SK-N-SH treated with all-trans-retinoic acid at 6 μM for 48 hours (cell line): ENCODE measurements around the gene TDRD9.

Source experiments
- ATAC-seq: fragments of 200-7000 bp; cut with Tn5 transposase; 3 replicates; pipeline ENCODE4 v1.9.1; 2020; ENCODE audit warnings: mild to moderate bottlenecking, moderate library complexity
- ARNTL ChIP-seq: fragments of 450-650 bp; formaldehyde crosslinking; IDR thresholded peaks from 2 replicates; pipeline ENCODE4 v1.5.0; 2020; ENCODE audit warnings: low read depth, mild to moderate bottlenecking, moderate library complexity, borderline replicate concordance
- BACH2 ChIP-seq: fragments of 250-450 bp; sonication (Bioruptor Pico); IDR thresholded peaks from 2 replicates; pipeline ENCODE4 v1.9.0; 2021; ENCODE audit warnings: mild to moderate bottlenecking, borderline replicate concordance
- CREB5 ChIP-seq: fragments of 250-450 bp; sonication (Bioruptor Pico); IDR thresholded peaks from 2 replicates; pipeline ENCODE4 v1.5.1; 2020; ENCODE audit warnings: low read depth, mild to moderate bottlenecking, moderate library complexity
- CSDC2 ChIP-seq: fragments of 250-450 bp; sonication (Bioruptor Pico); IDR thresholded peaks from 2 replicates; pipeline ENCODE4 v1.5.0; 2020; ENCODE audit warnings: mild to moderate bottlenecking, moderate library complexity
- CSRNP3 ChIP-seq: fragments of 250-450 bp; sonication (Bioruptor Pico); IDR thresholded peaks from 2 replicates; pipeline ENCODE4 v1.5.1; 2021; ENCODE audit warnings: mild to moderate bottlenecking, moderate library complexity
- ESRRG ChIP-seq: fragments of 250-450 bp; sonication (Bioruptor Pico); IDR thresholded peaks from 2 replicates; pipeline ENCODE4 v1.6.1; 2021; ENCODE audit warnings: mild to moderate bottlenecking
- GLIS3 ChIP-seq: fragments of 250-450 bp; sonication (Bioruptor Pico); IDR thresholded peaks from 2 replicates; pipeline ENCODE4 v1.5.0; 2020; ENCODE audit warnings: mild to moderate bottlenecking, moderate library complexity
- ISL1 ChIP-seq: fragments of 250-450 bp; sonication (Bioruptor Pico); IDR thresholded peaks from 2 replicates; pipeline ENCODE4 v2.1.2; 2022; ENCODE audit warnings: mild to moderate bottlenecking, moderate library complexity
- PATZ1 ChIP-seq: fragments of 250-450 bp; sonication (Bioruptor Pico); IDR thresholded peaks from 2 replicates; pipeline ENCODE4 v1.8.0; 2020; ENCODE audit warnings: mild to moderate bottlenecking, moderate library complexity, borderline replicate concordance
- POU6F1 ChIP-seq: fragments of 250-450 bp; sonication (Bioruptor Pico); IDR thresholded peaks from 2 replicates; pipeline ENCODE4 v1.8.0; 2021; ENCODE audit warnings: low read depth, mild to moderate bottlenecking, moderate library complexity, borderline replicate concordance
- PPARA ChIP-seq: fragments of 250-450 bp; sonication (Bioruptor Pico); IDR thresholded peaks from 2 replicates; pipeline ENCODE4 v1.5.0; 2020; ENCODE audit warnings: mild to moderate bottlenecking, borderline replicate concordance
- RARB ChIP-seq: fragments of 250-450 bp; sonication (Bioruptor Pico); IDR thresholded peaks from 2 replicates; pipeline ENCODE4 v1.8.0; 2021; ENCODE audit warnings: mild to moderate bottlenecking, moderate library complexity
- SNAI2 ChIP-seq: fragments of 250-450 bp; sonication (Bioruptor Pico); IDR thresholded peaks from 2 replicates; pipeline ENCODE4 v1.5.0; 2020; ENCODE audit warnings: mild to moderate bottlenecking, moderate library complexity
- TCF4 ChIP-seq: fragments of 250-450 bp; sonication (Bioruptor Pico); IDR thresholded peaks from 2 replicates; pipeline ENCODE4 v1.8.0; 2021; ENCODE audit warnings: mild to moderate bottlenecking, moderate library complexity, borderline replicate concordance
- TOX ChIP-seq: fragments of 250-450 bp; sonication (Bioruptor Pico); IDR thresholded peaks from 2 replicates; pipeline ENCODE4 v1.8.0; 2021; ENCODE audit warnings: mild to moderate bottlenecking, moderate library complexity, borderline replicate concordance
- TSHZ2 ChIP-seq: fragments of 250-450 bp; sonication (Bioruptor Pico); IDR thresholded peaks from 2 replicates; pipeline ENCODE4 v1.5.0; 2020; ENCODE audit warnings: mild to moderate bottlenecking, moderate library complexity
- ZC3H10 ChIP-seq: fragments of 250-450 bp; sonication (Bioruptor Pico); IDR thresholded peaks from 2 replicates; pipeline ENCODE4 v1.5.1; 2021; ENCODE audit warnings: mild to moderate bottlenecking, moderate library complexity
- ZFP3 ChIP-seq: fragments of 250-450 bp; sonication (Bioruptor Pico); IDR thresholded peaks from 2 replicates; pipeline ENCODE4 v1.5.0; 2020; ENCODE audit warnings: mild to moderate bottlenecking, moderate library complexity
- ZFP30 ChIP-seq: fragments of 450-650 bp; formaldehyde crosslinking; IDR thresholded peaks from 2 replicates; pipeline ENCODE4 v1.5.0; 2022; ENCODE audit warnings: mild to moderate bottlenecking, moderate library complexity
- ZNF565 ChIP-seq: fragments of 450-650 bp; formaldehyde crosslinking; conservative IDR thresholded peaks from 2 replicates; pipeline ENCODE4 v1.5.0; 2020; ENCODE audit warnings: low read depth, mild to moderate bottlenecking, moderate library complexity
- ZNF70 ChIP-seq: fragments of 450-650 bp; formaldehyde crosslinking; IDR thresholded peaks from 2 replicates; pipeline ENCODE4 v1.5.0; 2020; ENCODE audit warnings: mild to moderate bottlenecking, moderate library complexity
- ZNF8 ChIP-seq: fragments of 450-650 bp; formaldehyde crosslinking; IDR thresholded peaks from 2 replicates; pipeline ENCODE4 v1.5.0; 2020; ENCODE audit warnings: mild to moderate bottlenecking, moderate library complexity

The TDRD9 gene

GRCh38 chr14:103949131-103949790 lies 21.0 kb downstream of the TDRD9 start:
- ATAC-seq, result no peak
- TF ChIP-seq TCF4 (CRISPR knock-in tag) (no peak), ESRRG (CRISPR knock-in tag) (no peak), PPARA (no peak), CSRNP3 (CRISPR knock-in tag) (no peak), GLIS3 (CRISPR knock-in tag) (no peak), PATZ1 (CRISPR knock-in tag) (no peak), TSHZ2 (CRISPR knock-in tag) (no peak), ARNTL (CRISPR knock-in tag) (no peak), BACH2 (CRISPR knock-in tag) (no peak), ZFP30 (CRISPR knock-in tag) (no peak), ISL1 (no peak), ZC3H10 (CRISPR knock-in tag) (no peak), ZNF8 (CRISPR knock-in tag) (no peak), ZFP3 (CRISPR knock-in tag) (no peak), POU6F1 (CRISPR knock-in tag) (no peak), RARB (CRISPR knock-in tag) (no peak), ZNF70 (CRISPR knock-in tag) (no peak)

- 0 out of 3 replicates have a peak, but pooled peaks have one; percentile 27 for ATAC-seq
- TF ChIP-seq PATZ1 (CRISPR knock-in tag), result no peak
- no peak for TF ChIP-seq TSHZ2 (CRISPR knock-in tag)
- no peak for TF ChIP-seq ZNF565 (CRISPR knock-in tag)
- no peak for TF ChIP-seq CSRNP3 (CRISPR knock-in tag)
- TF ChIP-seq SNAI2 (CRISPR knock-in tag), result no peak
- TF ChIP-seq ZNF70 (CRISPR knock-in tag), result no peak
- TF ChIP-seq GLIS3 (CRISPR knock-in tag), result no peak
- TF ChIP-seq CSDC2 (CRISPR knock-in tag), result no peak
- TF ChIP-seq ZFP3 (CRISPR knock-in tag), result no peak
- no peak for TF ChIP-seq PPARA
- TF ChIP-seq ZNF8 (CRISPR knock-in tag), result no peak
- TF ChIP-seq CREB5 (CRISPR knock-in tag), result no peak
- no peak for TF ChIP-seq ARNTL (CRISPR knock-in tag)
- no peak for TF ChIP-seq TOX (CRISPR knock-in tag)
- TF ChIP-seq RARB (CRISPR knock-in tag), result no peak
Observed at GRCh38 chr14:103960457-103961055, 32.3 kb downstream of the TDRD9 start.
